ENCODE measurements around the gene TTC7B. TPM values are rescaled to one million over a fixed set of nuclear protein-coding genes. Genes with fewer than 3 reads are reported as not detected.

The TTC7B gene
- total and polyA plus RNA-seq, 3 experiments from 2014 or later, result 1.7 to 5.8 (median 5.2) TPM

DNA sequence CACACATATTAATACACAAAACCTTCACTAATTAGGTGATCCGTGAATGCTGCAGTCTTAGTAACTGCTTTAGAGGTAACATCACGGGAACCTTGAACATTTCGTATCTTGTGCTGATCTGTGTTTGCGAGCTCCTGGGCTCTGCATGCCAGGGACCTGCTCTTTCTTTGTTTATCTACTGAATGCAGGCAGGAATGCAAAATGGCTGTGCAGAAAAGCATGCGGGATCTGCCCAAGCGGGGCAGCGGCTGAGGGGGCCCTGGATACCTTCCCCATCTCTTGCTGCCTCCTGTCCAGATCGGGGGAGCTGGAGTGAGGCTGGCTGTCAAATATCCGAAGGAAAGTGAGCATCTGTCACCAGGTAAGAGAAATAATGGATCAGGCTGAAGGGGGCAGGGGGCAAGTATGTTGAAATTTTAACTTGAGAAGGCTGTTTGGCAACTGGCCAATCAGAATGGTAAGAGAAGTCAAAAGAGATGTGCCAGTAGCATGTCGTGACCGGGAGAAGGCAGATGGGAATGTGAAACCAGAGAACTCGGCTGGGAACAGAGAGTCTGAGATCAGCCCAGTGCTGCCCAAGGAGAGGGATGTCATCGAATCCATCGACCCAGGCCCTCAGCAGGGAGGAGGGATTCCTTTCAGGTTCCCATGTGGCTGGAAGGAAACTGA, 191.4 kb downstream of the TTC7B start:
- Histone ChIP-seq H3K27me3 (ENCODE audit: insufficient read depth, low read length, poor library complexity, severe bottlenecking) (no peaks in the 10 kb centered on the region), H3K36me3 (ENCODE audit: insufficient read depth, low read length) (no peaks in the 10 kb centered on the region), H3K27ac (ENCODE audit: low read depth, low read length) (no peak overlapping the region), H3K4me1 (ENCODE audit: insufficient read depth, low read length) (no peaks in the 10 kb centered on the region), H3K9me3 (ENCODE audit: low read length) (no peaks in the 10 kb centered on the region), H3K4me3 (ENCODE audit: low read length) (no peak overlapping the region)
- no peak overlapping the region for H3K4me3 Mint-ChIP-seq
- H3K27ac Mint-ChIP-seq, result no peak overlapping the region
- peaks cover 2 to 7% of the 10 kb centered on the region in 2 donors for H3K27me3 Mint-ChIP-seq
- no peak for DNase-seq
- POLR2A ChIA-PET, result no interaction called here
- no peaks in the 10 kb centered on the region for H3K4me1 Mint-ChIP-seq
- CTCF ChIA-PET, result no interaction called here
- H3K36me3 Mint-ChIP-seq, result no peaks in the 10 kb centered on the region
- no peaks in the 10 kb centered on the region for H3K9me3 Mint-ChIP-seq

DNA sequence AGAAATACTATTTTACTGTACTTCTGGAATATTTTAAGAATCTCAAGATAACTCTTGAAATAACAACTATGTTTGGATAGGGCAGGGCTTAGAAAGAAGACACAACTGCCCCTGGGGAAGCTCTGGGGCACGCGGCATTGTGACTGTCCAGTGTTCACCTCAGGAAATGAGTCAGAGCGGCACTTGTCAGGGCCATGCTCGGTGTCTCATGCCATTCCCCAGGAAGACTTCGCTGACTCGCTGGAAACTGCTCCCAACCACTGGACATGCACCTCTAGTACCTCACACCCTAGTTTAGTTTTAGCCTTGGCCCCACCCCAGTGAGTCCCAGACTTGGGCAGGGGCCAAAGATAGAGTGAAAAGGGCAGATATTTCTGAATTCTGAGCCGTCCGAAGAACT, 192.0 kb downstream of the TTC7B start:
- H3K27me3 Mint-ChIP-seq, result peaks cover 3 to 7% of the 10 kb centered on the region in 2 donors
- ChIA-PET POLR2A (no interaction called here), CTCF (no interaction called here)
- H3K4me3 Mint-ChIP-seq, result no peak overlapping the region
- H3K27ac ChIP-seq (ENCODE audit: low read depth, low read length), result no peak overlapping the region
- H3K36me3 Mint-ChIP-seq, result no peaks in the 10 kb centered on the region
- H3K4me1 Mint-ChIP-seq, result no peaks in the 10 kb centered on the region
- no peaks in the 10 kb centered on the region for H3K27me3 ChIP-seq (ENCODE audit: insufficient read depth, low read length, poor library complexity, severe bottlenecking)
- H3K4me3 ChIP-seq (ENCODE audit: low read length), result no peak overlapping the region
- H3K4me1 ChIP-seq (ENCODE audit: insufficient read depth, low read length), result no peaks in the 10 kb centered on the region
- no peaks in the 10 kb centered on the region for H3K9me3 Mint-ChIP-seq
- no peak overlapping the region for H3K27ac Mint-ChIP-seq
- no peak for DNase-seq
- no peaks in the 10 kb centered on the region for H3K36me3 ChIP-seq (ENCODE audit: insufficient read depth, low read length)
- no peaks in the 10 kb centered on the region for H3K9me3 ChIP-seq (ENCODE audit: low read length)

DNA sequence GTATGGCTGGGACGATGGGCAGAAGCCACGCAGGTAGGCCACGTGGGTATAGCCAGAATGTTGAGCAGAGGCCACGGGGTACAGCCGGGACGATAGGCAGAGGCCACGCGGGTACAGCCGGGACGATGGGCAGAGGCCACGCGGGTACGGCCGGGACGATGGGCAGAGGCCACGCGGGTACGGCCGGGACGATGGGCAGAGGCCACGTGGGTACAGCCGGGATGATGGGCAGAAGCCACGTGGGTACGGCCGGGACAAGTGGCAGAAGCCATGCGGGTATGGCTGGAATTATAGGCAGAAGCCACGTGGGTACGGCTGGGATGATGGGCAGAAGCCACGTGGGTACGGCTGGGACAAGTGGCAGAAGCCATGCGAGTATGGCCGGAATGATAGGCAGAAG, 195.0 kb downstream of the TTC7B start:
- H3K4me1 ChIP-seq (ENCODE audit: insufficient read depth, low read length), result no peaks in the 10 kb centered on the region
- Mint-ChIP-seq H3K9me3 (no peaks in the 10 kb centered on the region), H3K4me1 (no peaks in the 10 kb centered on the region), H3K4me3 (no peak overlapping the region), H3K27ac (no peak overlapping the region), H3K36me3 (no peaks in the 10 kb centered on the region), H3K27me3 (peaks cover 2 to 7% of the 10 kb centered on the region in 2 donors)
- no peaks in the 10 kb centered on the region for H3K9me3 ChIP-seq (ENCODE audit: low read length)
- H3K27me3 ChIP-seq (ENCODE audit: insufficient read depth, low read length, poor library complexity, severe bottlenecking), result no peaks in the 10 kb centered on the region
- no peak overlapping the region for H3K4me3 ChIP-seq (ENCODE audit: low read length)
- ChIA-PET CTCF (no interaction called here), POLR2A (no interaction called here)
- no peaks in the 10 kb centered on the region for H3K36me3 ChIP-seq (ENCODE audit: insufficient read depth, low read length)
- no peak overlapping the region for H3K27ac ChIP-seq (ENCODE audit: low read depth, low read length)
- no peak for DNase-seq

DNA sequence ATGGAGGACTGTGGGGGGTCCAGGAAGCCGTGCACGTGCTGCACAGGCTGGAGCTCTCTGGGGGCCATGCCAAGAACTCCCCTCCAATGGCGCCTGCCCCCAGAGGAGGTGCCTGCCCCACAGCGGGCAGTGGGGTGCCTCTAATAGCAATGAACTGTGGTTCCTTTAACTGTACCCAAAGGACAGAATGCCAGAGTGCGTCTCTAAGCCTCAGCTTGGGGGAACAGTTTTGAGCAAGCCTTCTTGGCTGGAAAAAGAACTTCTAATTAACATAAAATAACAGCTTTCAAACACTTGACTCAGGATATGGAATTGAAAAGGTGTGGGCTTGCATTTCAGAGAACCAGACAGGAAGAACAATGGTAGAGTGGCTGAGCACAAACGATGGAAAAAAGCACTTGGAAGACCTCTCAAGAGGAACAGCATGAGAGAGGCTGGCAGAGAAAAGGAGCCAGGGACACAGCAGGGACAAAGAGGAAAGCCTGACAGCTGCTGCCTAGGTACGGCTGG, 195.6 kb downstream of the TTC7B start:
- Histone ChIP-seq H3K9me3 (ENCODE audit: low read length) (no peaks in the 10 kb centered on the region), H3K27me3 (ENCODE audit: insufficient read depth, low read length, poor library complexity, severe bottlenecking) (no peaks in the 10 kb centered on the region), H3K4me1 (ENCODE audit: insufficient read depth, low read length) (no peaks in the 10 kb centered on the region), H3K4me3 (ENCODE audit: low read length) (no peak overlapping the region), H3K27ac (ENCODE audit: low read depth, low read length) (no peak overlapping the region), H3K36me3 (ENCODE audit: insufficient read depth, low read length) (no peaks in the 10 kb centered on the region)
- H3K4me1 Mint-ChIP-seq, result no peaks in the 10 kb centered on the region
- no peaks in the 10 kb centered on the region for H3K9me3 Mint-ChIP-seq
- ChIA-PET POLR2A (no interaction called here), CTCF (no interaction called here)
- no peak for DNase-seq
- H3K27me3 Mint-ChIP-seq, result peaks cover 2 to 7% of the 10 kb centered on the region in 2 donors
- no peak overlapping the region for H3K27ac Mint-ChIP-seq
- H3K4me3 Mint-ChIP-seq, result no peak overlapping the region
- H3K36me3 Mint-ChIP-seq, result no peaks in the 10 kb centered on the region

DNA sequence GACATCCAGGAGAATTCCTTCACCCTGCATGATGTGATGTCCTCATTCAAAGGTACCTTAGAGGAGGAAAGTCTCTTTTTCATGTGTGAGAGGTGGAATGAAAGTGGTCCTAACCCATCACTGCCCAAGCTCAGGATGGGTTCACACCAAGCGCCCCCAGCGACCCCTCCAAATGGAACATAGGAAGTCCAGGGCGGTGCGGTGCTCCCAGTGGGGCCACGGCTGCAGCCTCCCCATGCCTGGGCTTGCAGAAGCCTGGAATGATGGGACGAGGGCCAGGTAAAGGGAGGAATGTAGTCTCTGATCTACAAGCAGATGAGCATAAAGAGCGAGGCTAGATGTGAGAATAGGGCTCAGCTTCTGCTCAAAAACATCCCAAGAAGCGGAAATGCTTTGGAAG, 196.3 kb downstream of the TTC7B start:
- DNase-seq, result no peak
- POLR2A ChIA-PET, result no interaction called here
- H3K27ac ChIP-seq (ENCODE audit: low read depth, low read length), result no peak overlapping the region
- peaks cover 2 to 7% of the 10 kb centered on the region in 2 donors for H3K27me3 Mint-ChIP-seq
- no peaks in the 10 kb centered on the region for H3K36me3 ChIP-seq (ENCODE audit: insufficient read depth, low read length)
- no peak overlapping the region for H3K4me3 ChIP-seq (ENCODE audit: low read length)
- no peaks in the 10 kb centered on the region for H3K27me3 ChIP-seq (ENCODE audit: insufficient read depth, low read length, poor library complexity, severe bottlenecking)
- H3K4me3 Mint-ChIP-seq, result no peak overlapping the region
- no peaks in the 10 kb centered on the region for H3K9me3 ChIP-seq (ENCODE audit: low read length)
- H3K4me1 Mint-ChIP-seq, result no peaks in the 10 kb centered on the region
- CTCF ChIA-PET, result no interaction called here
- no peaks in the 10 kb centered on the region for H3K36me3 Mint-ChIP-seq
- H3K27ac Mint-ChIP-seq, result peak overlapping the region in 1 of 8 donors; percentile 81
- no peaks in the 10 kb centered on the region for H3K9me3 Mint-ChIP-seq
- no peaks in the 10 kb centered on the region for H3K4me1 ChIP-seq (ENCODE audit: insufficient read depth, low read length)

DNA sequence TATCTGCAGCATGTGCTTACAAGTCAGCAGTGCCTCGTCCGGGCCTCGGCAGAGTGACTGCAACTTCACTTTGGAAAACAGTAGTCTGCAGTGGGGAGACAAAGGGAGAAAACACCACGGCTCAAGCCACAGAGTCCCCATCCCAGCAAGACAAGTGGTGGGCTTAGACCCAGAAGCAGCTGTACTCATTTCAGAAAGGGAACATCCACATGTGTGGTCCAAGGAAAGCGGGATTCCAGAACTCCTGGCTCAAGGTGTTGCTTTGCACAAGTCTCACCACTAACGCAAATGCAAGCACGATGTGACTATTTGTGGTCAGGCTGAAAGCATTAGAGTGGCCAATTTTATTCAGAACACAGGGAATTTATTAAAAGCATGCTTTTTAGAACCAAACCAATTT, 198.3 kb downstream of the TTC7B start:
- DNase-seq, result no peak
- H3K9me3 ChIP-seq (ENCODE audit: low read length), result no peaks in the 10 kb centered on the region
- Mint-ChIP-seq H3K36me3 (no peaks in the 10 kb centered on the region), H3K4me3 (no peak overlapping the region), H3K27me3 (peaks cover 2 to 3% of the 10 kb centered on the region in 2 donors), H3K9me3 (no peaks in the 10 kb centered on the region), H3K27ac (no peak overlapping the region), H3K4me1 (no peaks in the 10 kb centered on the region)
- H3K36me3 ChIP-seq (ENCODE audit: insufficient read depth, low read length), result no peaks in the 10 kb centered on the region
- POLR2A ChIA-PET, result no interaction called here
- H3K27me3 ChIP-seq (ENCODE audit: insufficient read depth, low read length, poor library complexity, severe bottlenecking), result no peaks in the 10 kb centered on the region
- H3K27ac ChIP-seq (ENCODE audit: low read depth, low read length), result no peak overlapping the region
- CTCF ChIA-PET, result no interaction called here
- H3K4me3 ChIP-seq (ENCODE audit: low read length), result no peak overlapping the region
- no peaks in the 10 kb centered on the region for H3K4me1 ChIP-seq (ENCODE audit: insufficient read depth, low read length)

DNA sequence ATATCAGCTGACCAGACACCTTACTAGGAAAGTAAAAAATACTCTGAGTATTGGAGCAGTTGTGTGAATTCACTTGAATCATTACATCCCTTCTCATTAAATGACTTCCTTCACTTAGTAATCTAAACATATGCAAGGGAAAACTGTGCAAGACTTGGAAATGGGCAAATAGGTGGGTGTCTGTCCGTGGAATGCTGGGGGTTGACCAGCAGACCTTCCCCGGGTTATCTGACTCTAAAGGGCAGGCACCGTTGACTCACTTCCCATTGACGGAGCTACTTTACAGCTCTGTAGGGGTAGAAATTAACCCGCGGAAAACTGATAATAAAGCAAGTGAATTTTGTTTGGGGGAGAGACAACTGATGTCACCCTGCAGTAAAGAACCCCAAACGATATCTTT, 199.3 kb downstream of the TTC7B start:
- Mint-ChIP-seq H3K27ac (no peak overlapping the region), H3K9me3 (no peaks in the 10 kb centered on the region), H3K4me3 (no peak overlapping the region), H3K27me3 (peaks cover 2 to 3% of the 10 kb centered on the region in 2 donors), H3K36me3 (no peaks in the 10 kb centered on the region), H3K4me1 (no peaks in the 10 kb centered on the region)
- H3K9me3 ChIP-seq (ENCODE audit: low read length), result no peaks in the 10 kb centered on the region
- H3K4me3 ChIP-seq (ENCODE audit: low read length), result no peak overlapping the region
- DNase-seq, result no peak
- CTCF ChIA-PET, result no interaction called here
- POLR2A ChIA-PET, result no interaction called here
- H3K4me1 ChIP-seq (ENCODE audit: insufficient read depth, low read length), result no peaks in the 10 kb centered on the region
- H3K36me3 ChIP-seq (ENCODE audit: insufficient read depth, low read length), result no peaks in the 10 kb centered on the region
- no peak overlapping the region for H3K27ac ChIP-seq (ENCODE audit: low read depth, low read length)
- no peaks in the 10 kb centered on the region for H3K27me3 ChIP-seq (ENCODE audit: insufficient read depth, low read length, poor library complexity, severe bottlenecking)

DNA sequence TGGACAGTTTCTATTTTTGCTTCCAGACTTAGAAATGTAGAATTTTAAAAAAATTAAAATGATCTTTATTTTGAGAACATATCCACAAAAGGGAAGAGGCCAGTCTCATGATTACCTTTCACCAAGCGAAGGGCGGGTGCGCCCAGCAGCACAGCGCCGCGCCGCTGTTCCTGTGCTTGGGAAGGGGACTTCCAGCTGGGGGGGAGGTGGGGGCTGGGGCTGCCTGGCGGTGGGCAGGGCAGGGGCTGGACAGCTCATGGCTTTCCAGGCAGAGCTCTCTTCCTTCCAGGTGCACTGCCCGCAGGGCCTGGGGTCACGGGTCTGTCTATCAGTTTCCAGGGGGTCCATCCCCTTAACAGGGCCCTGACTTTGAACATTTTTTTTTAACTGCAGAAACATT, 199.9 kb downstream of the TTC7B start:
- DNase-seq, result no peak
- Mint-ChIP-seq H3K4me1 (no peaks in the 10 kb centered on the region), H3K9me3 (no peaks in the 10 kb centered on the region), H3K4me3 (no peak overlapping the region), H3K36me3 (no peaks in the 10 kb centered on the region), H3K27ac (peak overlapping the region in 1 of 8 donors; percentile 17), H3K27me3 (peaks cover 0 to 2% of the 10 kb centered on the region in 2 donors)
- Histone ChIP-seq H3K27ac (ENCODE audit: low read depth, low read length) (no peak overlapping the region), H3K4me1 (ENCODE audit: insufficient read depth, low read length) (no peaks in the 10 kb centered on the region), H3K9me3 (ENCODE audit: low read length) (no peaks in the 10 kb centered on the region), H3K4me3 (ENCODE audit: low read length) (no peak overlapping the region), H3K36me3 (ENCODE audit: insufficient read depth, low read length) (no peaks in the 10 kb centered on the region), H3K27me3 (ENCODE audit: insufficient read depth, low read length, poor library complexity, severe bottlenecking) (no peaks in the 10 kb centered on the region)
- ChIA-PET CTCF (no interaction called here), POLR2A (no interaction called here)
